ENCODE results near the gene RAB8A. TPM values are rescaled to one million over a fixed set of nuclear protein-coding genes. Genes with fewer than 3 reads are reported as not detected.
A peak's percentile ranks its signal among the peaks of the same experiment; 100 is the strongest.

The RAB8A gene
- total RNA-seq, 1 experiment from 2014 or later = 103 TPM

DNA sequence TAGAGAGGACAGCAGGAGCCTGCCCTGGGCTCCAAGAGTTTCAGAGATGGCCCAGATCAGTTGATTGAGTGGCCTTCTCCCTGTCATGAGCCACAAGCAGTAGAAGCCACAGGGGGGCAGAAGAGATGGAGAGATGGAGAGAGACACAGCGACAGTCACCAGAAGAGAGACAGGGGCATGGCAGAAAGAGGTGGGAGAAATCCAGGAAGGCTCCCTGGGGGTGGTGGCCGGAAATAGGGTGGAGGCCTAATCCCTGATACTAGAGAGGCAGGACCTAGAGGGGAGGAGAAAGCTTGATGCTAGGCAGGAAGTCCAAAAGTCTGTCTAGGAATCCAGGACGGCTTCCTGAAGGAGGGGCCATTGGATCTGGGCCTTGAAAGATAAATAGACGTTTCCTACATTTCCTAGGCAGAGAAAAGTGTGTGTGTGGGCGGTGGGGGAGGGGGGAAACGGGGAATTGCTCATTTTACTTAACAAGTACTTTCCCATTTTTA is 45.0 kb upstream of the RAB8A start:
- WGBS (ENCODE audit: extremely low coverage, insufficient read length, low lambda C conversion rate) = no CpG with 5 or more reads among the region's 6 CpGs
- peaks cover 13 to 18% of the 10 kb centered on the region in 2 experiments for H3K4me1 Mint-ChIP-seq
- Histone ChIP-seq H3K79me2 (ENCODE audit: insufficient read depth, low read length) (no peaks in the 10 kb centered on the region), H2AFZ (ENCODE audit: low read length) (no peak overlapping the region), H2BK5ac (ENCODE audit: insufficient read length, low read length) (no peak overlapping the region), H3K18ac (ENCODE audit: insufficient read length, low read depth, low read length) (no peak overlapping the region), H4K8ac (replicated peaks; ENCODE audit: insufficient read length, low read depth, low read length) (no peak overlapping the region), H3K23ac (ENCODE audit: insufficient read length, low read depth, low read length) (no peak overlapping the region), H2BK12ac (ENCODE audit: insufficient read length, low read depth, low read length) (no peak overlapping the region), H3K14ac (ENCODE audit: insufficient read depth, low read length) (no peak overlapping the region), H3K23me2 (ENCODE audit: insufficient read length, low read depth, low read length, poor library complexity, severe bottlenecking) (no peaks in the 10 kb centered on the region), H3K27me3 (ENCODE audit: insufficient read depth, low read length) (no peaks in the 10 kb centered on the region), H3K56ac (ENCODE audit: insufficient read length, low read depth, low read length) (no peak overlapping the region), H2AK5ac (ENCODE audit: insufficient read length, low read length) (no peak overlapping the region), H3T11ph (ENCODE audit: low read length) (no peak overlapping the region), H3K9me3 (ENCODE audit: control insufficient read depth, low read depth, low read length) (no peaks in the 10 kb centered on the region), H4K91ac (ENCODE audit: insufficient read length, low read depth, low read length) (no peak overlapping the region), H4K5ac (ENCODE audit: insufficient read length, low read depth, low read length) (no peak overlapping the region), H3K27ac (ENCODE audit: insufficient read length, low read depth, low read length) (no peak overlapping the region), H3K4ac (ENCODE audit: low read depth, low read length) (no peak overlapping the region), H3K4me2 (ENCODE audit: insufficient read depth, insufficient read length, low read length) (no peak overlapping the region), H3K79me1 (ENCODE audit: insufficient read depth, low read depth, low read length, poor library complexity, severe bottlenecking) (no peaks in the 10 kb centered on the region), H2BK15ac (ENCODE audit: low read depth, low read length) (no peak overlapping the region), H3K4me1 (ENCODE audit: insufficient read depth, low read length) (peaks cover 4% of the 10 kb centered on the region; the same call in 1 of the 2 replicates), H3K9ac (ENCODE audit: extremely low read depth, insufficient read length, low read length) (no peak overlapping the region), H2BK120ac (ENCODE audit: low read depth, low read length, poor library complexity, severe bottlenecking) (no peak overlapping the region), H4K20me1 (ENCODE audit: control insufficient read depth, insufficient read depth, insufficient read length) (no peaks in the 10 kb centered on the region), H2BK20ac (ENCODE audit: low read depth, low read length, poor library complexity, severe bottlenecking) (no peak overlapping the region)
- H3K9me3 Mint-ChIP-seq = peaks cover 9 to 12% of the 10 kb centered on the region in 2 experiments
- TF ChIP-seq, protein P1, sequence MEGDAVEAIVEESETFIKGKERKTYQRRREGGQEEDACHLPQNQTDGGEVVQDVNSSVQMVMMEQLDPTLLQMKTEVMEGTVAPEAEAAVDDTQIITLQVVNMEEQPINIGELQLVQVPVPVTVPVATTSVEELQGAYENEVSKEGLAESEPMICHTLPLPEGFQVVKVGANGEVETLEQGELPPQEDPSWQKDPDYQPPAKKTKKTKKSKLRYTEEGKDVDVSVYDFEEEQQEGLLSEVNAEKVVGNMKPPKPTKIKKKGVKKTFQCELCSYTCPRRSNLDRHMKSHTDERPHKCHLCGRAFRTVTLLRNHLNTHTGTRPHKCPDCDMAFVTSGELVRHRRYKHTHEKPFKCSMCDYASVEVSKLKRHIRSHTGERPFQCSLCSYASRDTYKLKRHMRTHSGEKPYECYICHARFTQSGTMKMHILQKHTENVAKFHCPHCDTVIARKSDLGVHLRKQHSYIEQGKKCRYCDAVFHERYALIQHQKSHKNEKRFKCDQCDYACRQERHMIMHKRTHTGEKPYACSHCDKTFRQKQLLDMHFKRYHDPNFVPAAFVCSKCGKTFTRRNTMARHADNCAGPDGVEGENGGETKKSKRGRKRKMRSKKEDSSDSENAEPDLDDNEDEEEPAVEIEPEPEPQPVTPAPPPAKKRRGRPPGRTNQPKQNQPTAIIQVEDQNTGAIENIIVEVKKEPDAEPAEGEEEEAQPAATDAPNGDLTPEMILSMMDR (conservative IDR thresholded peaks at IDR 0.05) = no peak
- no peaks in the 10 kb centered on the region; a peak in 1 of 7 replicates for H3K36me3 Mint-ChIP-seq (ENCODE audit: insufficient read depth in 1 of 3, low read depth in 3 of 3)
- DNase-seq = peak; percentile 56
- H3K27me3 Mint-ChIP-seq (ENCODE audit: low read depth) = no peaks in the 10 kb centered on the region; the same call in 1 of the 2 replicates
- peak overlapping the region in 1 of 2 experiments; percentile 25; a peak in 1 of 5 replicates for H3K4me3 Mint-ChIP-seq
- H3K27ac Mint-ChIP-seq = peak overlapping the region; percentile 8 to 76 (median 36); a peak in 3 of 7 replicates

All from H9 (cell line).